HG03159 (cell line): ENCODE measurements around the gene MTCP1.
A peak's percentile ranks its signal among the peaks of the same experiment; 100 is the strongest.

Experiments
- ATAC-seq: cut with Tn5 transposase; IDR thresholded peaks from one replicate; pipeline ENCODE4 v1.9.1; 2021; ENCODE audit warnings: mild to moderate bottlenecking, moderate library complexity; ENCODE audit not compliant: unreplicated experiment

Gene MTCP1

GRCh38 chrX:155070975-155071693 lies at the start of gene MTCP1, which contains the start of the genes BRCC3 and CMC4:
Gene MTCP1, minus strand, starts transcription at chrX:155071136. Its CDS starts 5,126 bp downstream, at chrX:155066010.
Gene BRCC3, plus strand, starts transcription at chrX:155071508. Its CDS starts 20 bp downstream, at chrX:155071528.
Gene CMC4, minus strand, starts transcription at chrX:155071136. Its CDS starts 7,113 bp downstream, at chrX:155064023.
- peak; percentile 85 for ATAC-seq

GRCh38 chrX:155115174-155115819 lies 44.4 kb upstream of the MTCP1 start:
- ATAC-seq = no peak

- no peak for ATAC-seq
Measured at GRCh38 chrX:155113097-155113496, 42.2 kb upstream of the MTCP1 start.

- no peak for ATAC-seq
Measured at GRCh38 chrX:155112171-155112570, 41.2 kb upstream of the MTCP1 start.

- ATAC-seq = no peak
Measured at GRCh38 chrX:155108427-155108826, 37.5 kb upstream of the MTCP1 start.

- no peak for ATAC-seq
Measured at GRCh38 chrX:155105919-155106318, 35.0 kb upstream of the MTCP1 start.

- ATAC-seq = peak; percentile 91
Measured at GRCh38 chrX:155094468-155095061, 23.6 kb upstream of the MTCP1 start.

- no peak for ATAC-seq
Measured at GRCh38 chrX:155086961-155087735, 16.2 kb upstream of the MTCP1 start.

GRCh38 chrX:155086202-155086840 lies 15.4 kb upstream of the MTCP1 start:
- peak; percentile 48 for ATAC-seq

GRCh38 chrX:155071694-155072280 lies 851 bp upstream of the MTCP1 start:
- ATAC-seq = peak; percentile 19

- ATAC-seq = peak; percentile 24
Measured at GRCh38 chrX:155070663-155070974, 317 bp downstream of the MTCP1 start.

GRCh38 chrX:155070038-155070437 lies 898 bp downstream of the MTCP1 start:
- no peak for ATAC-seq

- no peak for ATAC-seq
Measured at GRCh38 chrX:155069414-155069813, 1.5 kb downstream of the MTCP1 start.

GRCh38 chrX:155068165-155068564 lies 2.8 kb downstream of the MTCP1 start:
- no peak for ATAC-seq

- no peak for ATAC-seq
Measured at GRCh38 chrX:155065035-155065734, 5.8 kb downstream of the MTCP1 start.

- ATAC-seq = no peak
Measured at GRCh38 chrX:155061760-155062159, 9.2 kb downstream of the MTCP1 start.

GRCh38 chrX:155056877-155057792 lies 13.8 kb downstream of the MTCP1 start:
- ATAC-seq = peak; percentile 83

- ATAC-seq = no peak
Measured at GRCh38 chrX:155056471-155056870, 14.5 kb downstream of the MTCP1 start.

- ATAC-seq = no peak
Measured at GRCh38 chrX:155055494-155055893, 15.4 kb downstream of the MTCP1 start.
